CD4-positive, CD25-positive, alpha-beta regulatory T cell (primary cell): Measurements from ENCODE around the gene SMCHD1. TPM values are rescaled to one million over a fixed set of nuclear protein-coding genes. Genes with fewer than 3 reads are reported as not detected.
"Not testable (repeated sequence)": the region's sequence is repeated elsewhere in the genome, so short reads cannot be mapped to it uniquely, and the experiment has no call there.

Experiments
- ATAC-seq, 2 donors: fragments of 150-1000 bp; cut with Tn5 transposase; one replicate each; pipeline ENCODE4 v1.10.0; 2021; ENCODE audit warnings: low read depth in 2 of 2, moderate number of reproducible peaks in 2 of 2, moderate library complexity in 1 of 2
- DNase-seq, 3 donors: peaks; one replicate each; pipeline versions ENCODE4 v3.0.0 to v3.0.0-alpha.2; 2012 to 2022; ENCODE audit warnings: mixed read lengths in 1 of 3
- H3K27ac ChIP-seq: one replicate; pipeline ENCODE4 v1.7.0; 2013; ENCODE audit warnings: mild to moderate bottlenecking, low read length; ENCODE audit not compliant: insufficient read depth, poor library complexity, severe bottlenecking
- H3K27me3 ChIP-seq: one replicate; pipeline ENCODE4 v1.7.0; 2013; ENCODE audit warnings: low read length; ENCODE audit not compliant: control insufficient read depth, insufficient read depth
- H3K36me3 ChIP-seq: one replicate; pipeline ENCODE4 v1.7.0; 2013; ENCODE audit warnings: mild to moderate bottlenecking, low read length, moderate library complexity; ENCODE audit not compliant: control insufficient read depth, insufficient read depth
- H3K4me1 ChIP-seq: 2 replicates; pipeline ENCODE4 v1.7.0; 2013; ENCODE audit warnings: mild to moderate bottlenecking, low read length; ENCODE audit not compliant: insufficient read depth, control insufficient read depth, poor library complexity, severe bottlenecking
- H3K4me3 ChIP-seq: one replicate; pipeline ENCODE4 v1.7.0; 2013; ENCODE audit warnings: low read depth, mild to moderate bottlenecking, low read length, moderate library complexity
- H3K9me3 ChIP-seq, 2 experiments: 1 replicate in 1 of 2; 2 replicates in 1 of 2; pipeline ENCODE4 v1.7.0; 2013; ENCODE audit warnings: low read length in 2 of 2, mild to moderate bottlenecking in 1 of 2, moderate library complexity in 1 of 2; ENCODE audit not compliant: control insufficient read depth in 2 of 2
- H3K27ac Mint-ChIP-seq, 3 donors: one replicate each; pipeline ENCODE4 v1.8.0; 2020 to 2022; ENCODE audit warnings: mild to moderate bottlenecking in 3 of 3, mixed read lengths in 3 of 3, moderate library complexity in 2 of 3
- H3K27me3 Mint-ChIP-seq: one replicate; pipeline ENCODE4 v1.8.0; 2022; ENCODE audit warnings: mild to moderate bottlenecking, mixed read lengths
- H3K36me3 Mint-ChIP-seq: one replicate; pipeline ENCODE4 v1.8.0; 2020; ENCODE audit warnings: mixed read lengths
- H3K4me1 Mint-ChIP-seq, 4 donors: one replicate each; pipeline ENCODE4 v1.8.0; 2020 to 2022; ENCODE audit warnings: mixed read lengths in 4 of 4, mild to moderate bottlenecking in 1 of 4
- H3K4me3 Mint-ChIP-seq, 4 donors: one replicate each; pipeline ENCODE4 v1.8.0; 2020 to 2022; ENCODE audit warnings: mild to moderate bottlenecking in 4 of 4, mixed read lengths in 4 of 4, moderate library complexity in 3 of 4
- H3K9me3 Mint-ChIP-seq, 7 donors: one replicate each; pipeline ENCODE4 v1.8.0; 2020 to 2022; ENCODE audit warnings: mixed read lengths in 7 of 7, mild to moderate bottlenecking in 3 of 7, moderate library complexity in 2 of 7
- polyA plus RNA-seq, 4 donors: library from polyadenylated mRNA; unstranded; fragments of 300-500 nt; fragmentation: Illumina TruSeq; gene quantifications; one replicate each; pipeline ENCODE4 v1.2.3, GENCODE V29; 2021
- total RNA-seq: library from RNA; stranded (reverse); gene quantifications from one replicate; pipeline ENCODE4 v1.2.3, GENCODE V29; 2022

The SMCHD1 gene
- total and polyA plus RNA-seq, 5 donors from 2014 or later: 59.1 to 671 (median 66.2) TPM

GRCh38 chr18:2794159-2794558, 138.6 kb downstream of the SMCHD1 start:
- Histone ChIP-seq H3K27me3 (no peaks in the 10 kb centered on the region), H3K4me3 (no peak overlapping the region), H3K9me3 (no peaks in the 10 kb centered on the region), H3K27ac (no peak overlapping the region), H3K4me1 (no peaks in the 10 kb centered on the region), H3K36me3 (peaks cover 91% of the 10 kb centered on the region)
- Mint-ChIP-seq H3K36me3 (peaks cover 38% of the 10 kb centered on the region), H3K9me3 (no peaks in the 10 kb centered on the region), H3K27me3 (no peaks in the 10 kb centered on the region), H3K4me3 (no peak overlapping the region), H3K4me1 (peaks cover 14 to 41% (median 16%) of the 10 kb centered on the region in 4 donors), H3K27ac (no peak overlapping the region)
- DNase-seq: no peak
- ATAC-seq: no peak

DNA sequence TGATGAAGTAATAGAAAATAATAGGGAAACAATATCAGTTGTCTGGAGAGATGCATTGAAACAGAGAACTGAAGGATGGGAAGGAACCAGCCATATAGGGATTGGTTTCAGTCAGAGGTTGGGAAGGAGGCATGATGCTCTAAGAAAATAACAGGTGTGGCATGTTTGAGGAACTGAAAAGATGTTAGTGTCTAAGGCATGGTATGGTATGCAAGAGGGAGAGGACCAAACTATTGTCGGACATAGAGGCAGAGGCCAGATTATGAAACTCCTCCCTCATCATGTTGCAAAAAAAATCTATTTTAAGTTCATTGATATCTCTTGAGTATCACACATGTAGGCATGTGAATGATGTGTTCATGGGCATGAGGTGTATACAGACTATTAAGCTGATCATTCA, 142.4 kb downstream of the SMCHD1 start:
- Mint-ChIP-seq H3K4me3 (no peak overlapping the region), H3K9me3 (no peaks in the 10 kb centered on the region), H3K36me3 (peaks cover 54% of the 10 kb centered on the region), H3K27ac (peak overlapping the region in 1 of 3 donors; percentile 65), H3K4me1 (peaks cover 16 to 44% (median 20%) of the 10 kb centered on the region in 4 donors), H3K27me3 (no peaks in the 10 kb centered on the region)
- Histone ChIP-seq H3K9me3 (no peaks in the 10 kb centered on the region), H3K36me3 (peaks cover 93% of the 10 kb centered on the region), H3K4me3 (no peak overlapping the region), H3K27me3 (no peaks in the 10 kb centered on the region), H3K4me1 (no peaks in the 10 kb centered on the region), H3K27ac (no peak overlapping the region)
- ATAC-seq (no peak), DNase-seq (no peak)

GRCh38 chr18:2799369-2799768, 143.8 kb downstream of the SMCHD1 start:
- H3K27ac Mint-ChIP-seq: no peak overlapping the region
- H3K27ac ChIP-seq: no peak overlapping the region
- no peaks in the 10 kb centered on the region for H3K9me3 Mint-ChIP-seq
- no peak for DNase-seq
- H3K36me3 Mint-ChIP-seq: peaks cover 61% of the 10 kb centered on the region
- ATAC-seq: no peak
- no peaks in the 10 kb centered on the region for H3K27me3 ChIP-seq
- H3K4me1 ChIP-seq: no peaks in the 10 kb centered on the region
- H3K4me1 Mint-ChIP-seq: peaks cover 16 to 54% (median 22%) of the 10 kb centered on the region in 4 donors
- H3K36me3 ChIP-seq: peaks cover 94% of the 10 kb centered on the region
- no peak overlapping the region for H3K4me3 ChIP-seq
- peak overlapping the region in 1 of 4 donors; percentile 22 for H3K4me3 Mint-ChIP-seq
- H3K27me3 Mint-ChIP-seq: no peaks in the 10 kb centered on the region
- no peaks in the 10 kb centered on the region for H3K9me3 ChIP-seq

DNA sequence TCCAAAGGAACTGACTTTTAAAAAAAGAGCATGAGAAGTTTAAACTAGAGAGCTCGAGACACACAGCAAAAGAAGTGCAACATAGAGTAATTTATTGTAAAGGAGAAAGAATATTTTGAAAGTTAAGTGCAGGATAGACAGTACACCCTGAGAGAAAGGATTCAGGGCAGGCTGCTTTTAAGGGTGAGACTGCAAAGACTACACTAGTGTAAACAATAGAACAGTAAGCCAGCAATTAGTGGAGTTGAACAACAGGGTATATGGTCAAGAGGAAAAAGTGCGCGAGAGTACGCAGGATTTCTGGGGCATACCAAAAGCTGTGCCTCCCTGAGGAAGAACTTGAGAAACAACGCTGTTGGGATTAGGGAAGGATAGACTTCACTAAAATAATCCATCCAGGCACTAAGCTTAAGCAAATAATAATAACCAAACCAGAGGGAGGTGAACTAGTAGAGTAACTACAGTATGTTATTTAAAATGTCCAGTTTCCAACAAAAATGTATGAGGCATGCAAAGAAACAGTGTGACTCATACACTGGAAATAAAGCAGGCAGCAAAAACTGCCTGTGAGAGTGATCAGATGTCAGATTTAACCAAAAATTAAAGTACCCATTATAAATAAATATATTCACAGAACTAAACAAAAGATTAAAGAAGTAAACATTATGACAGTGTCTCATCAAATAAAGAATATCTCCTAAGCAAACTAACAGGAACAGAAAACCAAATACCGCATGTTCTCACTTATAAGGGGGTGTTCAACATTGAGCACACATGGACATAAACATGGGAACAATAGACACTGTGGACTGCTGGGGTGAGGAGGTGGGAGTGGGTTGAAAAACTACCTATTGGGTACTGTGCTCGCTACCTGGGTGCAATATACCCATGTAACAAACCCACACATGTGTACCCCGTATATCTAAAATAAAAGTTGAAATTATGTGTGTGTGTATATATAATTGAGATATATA, 150.7 kb downstream of the SMCHD1 start:
- Histone ChIP-seq H3K9me3 (peaks cover 3 to 6% of the 10 kb centered on the region in 2 experiments), H3K27me3 (no peaks in the 10 kb centered on the region), H3K4me3 (no peak overlapping the region), H3K4me1 (no peaks in the 10 kb centered on the region), H3K36me3 (peaks cover 41% of the 10 kb centered on the region), H3K27ac (no peak overlapping the region)
- no peaks in the 10 kb centered on the region for H3K27me3 Mint-ChIP-seq
- peak overlapping the region in 2 of 3 donors; percentile 11 to 83 for H3K27ac Mint-ChIP-seq
- DNase-seq (no peak), ATAC-seq (no peak)
- H3K4me1 Mint-ChIP-seq: peaks cover 0 to 26% (median 7%) of the 10 kb centered on the region in 4 donors
- H3K36me3 Mint-ChIP-seq: peaks cover 35% of the 10 kb centered on the region
- peaks cover 2 to 16% (median 6%) of the 10 kb centered on the region in 7 donors for H3K9me3 Mint-ChIP-seq
- H3K4me3 Mint-ChIP-seq: peak overlapping the region in 1 of 4 donors; percentile 64

- H3K4me3 Mint-ChIP-seq, H3K27me3 ChIP-seq, H3K9me3 ChIP-seq, H3K4me1 ChIP-seq, ATAC-seq, H3K4me3 ChIP-seq, H3K27ac Mint-ChIP-seq, H3K27me3 Mint-ChIP-seq, H3K27ac ChIP-seq, DNase-seq: not testable (repeated sequence)
- peaks cover 6 to 37% (median 13%) of the 10 kb centered on the region in 7 donors for H3K9me3 Mint-ChIP-seq
- peaks cover 19% of the 10 kb centered on the region for H3K36me3 ChIP-seq
- H3K36me3 Mint-ChIP-seq: peaks cover 24% of the 10 kb centered on the region
- peaks cover 0 to 21% (median 7%) of the 10 kb centered on the region in 4 donors for H3K4me1 Mint-ChIP-seq
Measured at GRCh38 chr18:2808640-2809039, 153.1 kb downstream of the SMCHD1 start.

DNA sequence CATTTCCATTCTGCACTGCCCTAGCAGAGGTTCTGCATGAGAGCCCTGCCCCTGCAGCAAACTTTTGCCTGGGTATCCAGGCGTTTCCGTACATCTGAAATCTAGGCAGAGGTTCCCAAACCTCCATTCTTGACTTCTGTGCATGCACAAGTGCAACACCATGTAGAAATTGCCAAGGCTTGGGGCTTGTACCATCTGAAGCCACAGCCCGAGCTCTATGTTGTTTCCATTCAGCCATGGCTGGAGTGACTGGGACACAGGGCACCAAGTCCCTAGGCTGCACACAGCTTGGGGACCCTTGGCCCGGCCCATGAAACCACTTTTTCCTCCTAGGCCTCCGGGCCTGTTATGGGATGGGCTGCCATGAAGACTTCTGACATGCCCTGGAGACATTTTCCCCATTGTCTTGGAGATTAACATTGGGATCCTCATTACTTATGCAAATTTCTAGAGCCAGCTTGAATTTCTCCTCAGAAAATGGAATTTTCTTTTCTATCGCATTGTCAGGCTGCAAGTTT, 154.2 kb downstream of the SMCHD1 start:
- H3K36me3 ChIP-seq, H3K27ac Mint-ChIP-seq, H3K4me3 ChIP-seq, H3K27me3 ChIP-seq, H3K27ac ChIP-seq, H3K4me1 ChIP-seq, DNase-seq: not testable (repeated sequence)
- H3K9me3 Mint-ChIP-seq: peaks cover 6 to 44% (median 15%) of the 10 kb centered on the region in 7 donors
- peak in 1 of 2 donors; percentile 6 for ATAC-seq
- H3K9me3 ChIP-seq: peaks cover 11% of the 10 kb centered on the region in 2 experiments
- H3K36me3 Mint-ChIP-seq: peaks cover 15% of the 10 kb centered on the region
- peak overlapping the region in 1 of 4 donors; percentile 69 for H3K4me3 Mint-ChIP-seq
- peaks cover 0 to 12% (median 6%) of the 10 kb centered on the region in 4 donors for H3K4me1 Mint-ChIP-seq
- H3K27me3 Mint-ChIP-seq: peaks cover 14% of the 10 kb centered on the region

- Histone ChIP-seq H3K4me3 (no peak overlapping the region), H3K9me3 (peaks cover 11 to 13% of the 10 kb centered on the region in 2 experiments), H3K4me1 (no peaks in the 10 kb centered on the region), H3K27me3 (no peaks in the 10 kb centered on the region), H3K27ac (no peak overlapping the region), H3K36me3 (no peaks in the 10 kb centered on the region)
- ATAC-seq: no peak
- Mint-ChIP-seq H3K27ac (no peak overlapping the region), H3K4me3 (no peak overlapping the region), H3K9me3 (peaks cover 8 to 54% (median 15%) of the 10 kb centered on the region in 7 donors), H3K36me3 (peaks cover 5% of the 10 kb centered on the region), H3K4me1 (peaks cover 0 to 7% (median 3%) of the 10 kb centered on the region in 4 donors), H3K27me3 (peaks cover 24% of the 10 kb centered on the region)
- no peak for DNase-seq
Measured at GRCh38 chr18:2811416-2811815, 155.9 kb downstream of the SMCHD1 start.
